ENCODE results near the gene CHTF8.

DNA sequence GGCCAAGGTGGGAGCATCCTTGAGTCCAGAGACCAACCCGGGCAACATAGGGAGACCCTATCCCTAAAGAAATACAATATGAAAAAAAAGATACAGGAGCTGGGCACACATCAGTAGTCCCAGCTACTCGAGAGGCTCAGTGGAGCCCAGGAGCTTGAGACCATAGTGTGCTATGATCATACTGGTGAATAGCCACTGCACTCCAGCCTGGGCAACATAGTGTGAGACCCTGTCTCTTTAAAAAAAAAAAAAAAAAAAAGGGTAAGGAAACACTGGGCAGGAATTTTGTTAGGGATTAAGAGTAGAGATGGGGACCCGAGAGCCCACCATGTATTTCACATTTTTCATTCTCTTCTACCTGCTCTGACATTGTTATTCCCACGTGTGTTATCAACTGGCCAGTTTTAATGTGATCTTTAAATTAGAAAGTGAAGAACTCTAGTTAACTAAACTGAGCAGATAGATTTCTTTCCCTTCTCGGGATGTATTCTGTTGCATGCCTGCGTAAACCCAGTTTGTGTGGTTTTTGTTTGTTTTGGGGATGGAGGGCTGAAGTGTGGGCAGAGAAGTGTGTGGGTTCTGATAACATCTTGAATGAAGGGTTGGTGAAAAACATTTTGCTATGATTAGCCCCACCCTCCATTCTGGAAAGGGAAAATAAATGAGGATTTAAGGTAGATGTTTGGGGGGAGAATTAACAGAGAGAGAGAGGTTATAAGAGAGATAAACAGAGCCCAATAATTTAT lies 37.4 kb upstream of the CHTF8 start:
- TF ChIP-seq, protein P1, sequence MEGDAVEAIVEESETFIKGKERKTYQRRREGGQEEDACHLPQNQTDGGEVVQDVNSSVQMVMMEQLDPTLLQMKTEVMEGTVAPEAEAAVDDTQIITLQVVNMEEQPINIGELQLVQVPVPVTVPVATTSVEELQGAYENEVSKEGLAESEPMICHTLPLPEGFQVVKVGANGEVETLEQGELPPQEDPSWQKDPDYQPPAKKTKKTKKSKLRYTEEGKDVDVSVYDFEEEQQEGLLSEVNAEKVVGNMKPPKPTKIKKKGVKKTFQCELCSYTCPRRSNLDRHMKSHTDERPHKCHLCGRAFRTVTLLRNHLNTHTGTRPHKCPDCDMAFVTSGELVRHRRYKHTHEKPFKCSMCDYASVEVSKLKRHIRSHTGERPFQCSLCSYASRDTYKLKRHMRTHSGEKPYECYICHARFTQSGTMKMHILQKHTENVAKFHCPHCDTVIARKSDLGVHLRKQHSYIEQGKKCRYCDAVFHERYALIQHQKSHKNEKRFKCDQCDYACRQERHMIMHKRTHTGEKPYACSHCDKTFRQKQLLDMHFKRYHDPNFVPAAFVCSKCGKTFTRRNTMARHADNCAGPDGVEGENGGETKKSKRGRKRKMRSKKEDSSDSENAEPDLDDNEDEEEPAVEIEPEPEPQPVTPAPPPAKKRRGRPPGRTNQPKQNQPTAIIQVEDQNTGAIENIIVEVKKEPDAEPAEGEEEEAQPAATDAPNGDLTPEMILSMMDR (conservative IDR thresholded peaks at IDR 0.05) = no peak
- TF ChIP-seq EZH2 (IDR thresholded peaks at IDR 0.05; ENCODE audit: low read depth) = no peak

Data from PC-9 (cell line).